Measurements from ENCODE around the gene CHRM3. TPM values are rescaled to one million over a fixed set of nuclear protein-coding genes. Genes with fewer than 3 reads are reported as not detected.

The CHRM3 gene
- total RNA-seq, 4 donors from 2014 or later = 75.5 to 118 (median 85.9) TPM

GRCh38 chr1:239349699-239350098 lies 36.7 kb upstream of the CHRM3 start:
- H3K4me1 ChIP-seq = no peaks in the 10 kb centered on the region
- WGBS = 94% methylated on average over 6 of the region's 6 CpGs
- no peak overlapping the region for H3K4me3 ChIP-seq
- intact Hi-C loops (cut with DNase I) = no loop called here
- H3K36me3 ChIP-seq = no peaks in the 10 kb centered on the region
- no peak for DNase-seq (ENCODE audit: extremely low spot score)
- H3K27me3 ChIP-seq = no peaks in the 10 kb centered on the region
- H3K27ac ChIP-seq (replicated peaks in 1 of 4) = no peak overlapping the region
- H3K9me3 ChIP-seq = no peaks in the 10 kb centered on the region
- TF ChIP-seq POLR2A (IDR thresholded peaks at IDR 0.05; ENCODE audit: low read depth) = no peak
- no peak for TF ChIP-seq CTCF (IDR thresholded peaks at IDR 0.05)
- TF ChIP-seq POLR2AphosphoS5 (IDR thresholded peaks at IDR 0.05) = no peak
- no peak for TF ChIP-seq EP300 (IDR thresholded peaks at IDR 0.05)

GRCh38 chr1:239353536-239353935 lies 32.8 kb upstream of the CHRM3 start:
- DNase-seq (ENCODE audit: extremely low spot score) = no peak
- 87% methylated on average over 3 of the region's 3 CpGs for WGBS
- intact Hi-C loops (cut with DNase I) = no loop called here
- Histone ChIP-seq H3K4me1 (no peaks in the 10 kb centered on the region), H3K4me3 (no peak overlapping the region), H3K9me3 (no peaks in the 10 kb centered on the region), H3K27ac (replicated peaks in 1 of 4) (no peak overlapping the region), H3K27me3 (no peaks in the 10 kb centered on the region), H3K36me3 (no peaks in the 10 kb centered on the region)
- no peak for TF ChIP-seq POLR2AphosphoS5 (IDR thresholded peaks at IDR 0.05)
- no peak for TF ChIP-seq CTCF (IDR thresholded peaks at IDR 0.05)
- no peak for TF ChIP-seq EP300 (IDR thresholded peaks at IDR 0.05)
- no peak for TF ChIP-seq POLR2A (IDR thresholded peaks at IDR 0.05; ENCODE audit: low read depth)

GRCh38 chr1:239354231-239354630 lies 32.1 kb upstream of the CHRM3 start:
- no peak for DNase-seq (ENCODE audit: extremely low spot score)
- Histone ChIP-seq H3K27ac (replicated peaks in 1 of 4) (no peak overlapping the region), H3K27me3 (no peaks in the 10 kb centered on the region), H3K36me3 (no peaks in the 10 kb centered on the region), H3K4me1 (no peaks in the 10 kb centered on the region), H3K4me3 (no peak overlapping the region), H3K9me3 (no peaks in the 10 kb centered on the region)
- WGBS = 66% methylated on average over 1 of the region's 1 CpG
- no peak for TF ChIP-seq POLR2AphosphoS5 (IDR thresholded peaks at IDR 0.05)
- no peak for TF ChIP-seq POLR2A (IDR thresholded peaks at IDR 0.05; ENCODE audit: low read depth)
- no peak for TF ChIP-seq CTCF (IDR thresholded peaks at IDR 0.05)
- no peak for TF ChIP-seq EP300 (IDR thresholded peaks at IDR 0.05)
- intact Hi-C loops (cut with DNase I) = no loop called here

GRCh38 chr1:239357867-239358266 lies 28.5 kb upstream of the CHRM3 start:
- TF ChIP-seq POLR2A (IDR thresholded peaks at IDR 0.05; ENCODE audit: low read depth) = no peak
- TF ChIP-seq POLR2AphosphoS5 (IDR thresholded peaks at IDR 0.05) = no peak
- TF ChIP-seq CTCF (IDR thresholded peaks at IDR 0.05) = no peak
- no peak for TF ChIP-seq EP300 (IDR thresholded peaks at IDR 0.05)
- intact Hi-C loops (cut with DNase I) = no loop called here
- DNase-seq (ENCODE audit: extremely low spot score) = no peak
- H3K36me3 ChIP-seq = no peaks in the 10 kb centered on the region
- no peaks in the 10 kb centered on the region for H3K9me3 ChIP-seq
- peaks cover 0 to 13% (median 13%) of the 10 kb centered on the region in 4 donors for H3K4me1 ChIP-seq
- no peaks in the 10 kb centered on the region for H3K27me3 ChIP-seq
- no peak overlapping the region for H3K27ac ChIP-seq (replicated peaks in 1 of 4)
- H3K4me3 ChIP-seq = no peak overlapping the region
- WGBS = 93% methylated on average over 2 of the region's 2 CpGs

- no peaks in the 10 kb centered on the region for H3K9me3 ChIP-seq
- peak overlapping the region in 1 of 4 donors; percentile 16 for H3K27ac ChIP-seq (replicated peaks in 1 of 4)
- DNase-seq (ENCODE audit: extremely low spot score) = no peak
- TF ChIP-seq POLR2A (IDR thresholded peaks at IDR 0.05; ENCODE audit: low read depth) = no peak
- no peaks in the 10 kb centered on the region for H3K36me3 ChIP-seq
- peaks cover 0 to 13% (median 13%) of the 10 kb centered on the region in 4 donors for H3K4me1 ChIP-seq
- H3K4me3 ChIP-seq = no peak overlapping the region
- intact Hi-C loops (cut with DNase I) = no loop called here
- H3K27me3 ChIP-seq = no peaks in the 10 kb centered on the region
- WGBS = 14% methylated on average over 4 of the region's 4 CpGs
Observed at GRCh38 chr1:239361403-239361802, 25.0 kb upstream of the CHRM3 start.

Measured in esophagus muscularis mucosa (tissue), 4 donors.